H9 (cell line): ENCODE measurements around the gene CD1C. TPM values are rescaled to one million over a fixed set of nuclear protein-coding genes. Genes with fewer than 3 reads are reported as not detected.

Experiments
- DNase-seq: peaks from one replicate; pipeline ENCODE4 v3.0.0-alpha.2; 2017
- H2AFZ ChIP-seq: one replicate; pipeline ENCODE4 v1.6.1; 2013; ENCODE audit warnings: mild to moderate bottlenecking, low read length, control low read depth, moderate library complexity
- H2AK5ac ChIP-seq: 2 replicates; pipeline ENCODE4 v1.6.1; 2013; ENCODE audit warnings: low read length, control low read depth, mixed read lengths; ENCODE audit not compliant: insufficient read length
- H2BK120ac ChIP-seq: one replicate; pipeline ENCODE4 v1.6.1; 2013; ENCODE audit warnings: low read depth, mild to moderate bottlenecking, low read length, control low read depth, inconsistent platforms; ENCODE audit not compliant: poor library complexity, severe bottlenecking
- H2BK12ac ChIP-seq: 2 replicates; pipeline ENCODE4 v1.6.1; 2013; ENCODE audit warnings: low read length, control low read depth, mixed read lengths, low read depth; ENCODE audit not compliant: insufficient read length
- H2BK15ac ChIP-seq: 2 replicates; pipeline ENCODE4 v1.6.1; 2013; ENCODE audit warnings: low read depth, low read length, control low read depth
- H2BK20ac ChIP-seq: one replicate; pipeline ENCODE4 v1.6.1; 2013; ENCODE audit warnings: low read depth, mild to moderate bottlenecking, low read length, control low read depth, inconsistent platforms; ENCODE audit not compliant: poor library complexity, severe bottlenecking
- H2BK5ac ChIP-seq: 2 replicates; pipeline ENCODE4 v1.6.1; 2013; ENCODE audit warnings: low read length, control low read depth, mixed read lengths; ENCODE audit not compliant: insufficient read length
- H3K14ac ChIP-seq: 2 replicates; pipeline ENCODE4 v1.6.1; 2013; ENCODE audit warnings: low read length, control low read depth; ENCODE audit not compliant: insufficient read depth
- H3K18ac ChIP-seq: 2 replicates; pipeline ENCODE4 v1.6.1; 2013; ENCODE audit warnings: low read depth, mild to moderate bottlenecking, mixed read lengths, low read length, control low read depth; ENCODE audit not compliant: insufficient read length
- H3K23ac ChIP-seq: 2 replicates; pipeline ENCODE4 v1.6.1; 2013; ENCODE audit warnings: low read length, control low read depth, mixed read lengths, low read depth; ENCODE audit not compliant: insufficient read length
- H3K23me2 ChIP-seq: 2 replicates; pipeline ENCODE4 v1.6.1; 2013; ENCODE audit warnings: low read depth, mild to moderate bottlenecking, mixed read lengths, low read length, control low read depth; ENCODE audit not compliant: insufficient read length, poor library complexity, severe bottlenecking
- H3K27ac ChIP-seq: 2 replicates; pipeline ENCODE4 v1.5.1; 2013; ENCODE audit warnings: low read length, control low read depth, mixed read lengths, low read depth; ENCODE audit not compliant: insufficient read length
- H3K27me3 ChIP-seq: 2 replicates; pipeline ENCODE4 v1.6.1; 2013; ENCODE audit warnings: low read length, control low read depth, inconsistent platforms; ENCODE audit not compliant: insufficient read depth
- H3K4ac ChIP-seq: 2 replicates; pipeline ENCODE4 v1.6.1; 2013; ENCODE audit warnings: low read depth, mild to moderate bottlenecking, control low read depth, inconsistent platforms, low read length, moderate library complexity
- H3K4me1 ChIP-seq: 2 replicates; pipeline ENCODE4 v1.6.1; 2013; ENCODE audit warnings: low read length, control low read depth, inconsistent platforms; ENCODE audit not compliant: insufficient read depth
- H3K4me2 ChIP-seq: 2 replicates; pipeline ENCODE4 v1.6.1; 2013; ENCODE audit warnings: low read length, control low read depth, mixed read lengths; ENCODE audit not compliant: insufficient read length, insufficient read depth
- H3K56ac ChIP-seq: 2 replicates; pipeline ENCODE4 v1.6.1; 2013; ENCODE audit warnings: low read depth, mild to moderate bottlenecking, mixed read lengths, low read length, control low read depth; ENCODE audit not compliant: insufficient read length
- H3K79me1 ChIP-seq: 2 replicates; pipeline ENCODE4 v1.6.1; 2013; ENCODE audit warnings: low read depth, mild to moderate bottlenecking, moderate library complexity, low read length, control low read depth, inconsistent platforms; ENCODE audit not compliant: insufficient read depth, poor library complexity, severe bottlenecking
- H3K79me2 ChIP-seq: 2 replicates; pipeline ENCODE4 v1.6.1; 2013; ENCODE audit warnings: low read length, control low read depth, inconsistent platforms; ENCODE audit not compliant: insufficient read depth
- H3K9ac ChIP-seq: 2 replicates; pipeline ENCODE4 v1.6.1; 2013; ENCODE audit warnings: low read length, control low read depth, mixed read lengths; ENCODE audit not compliant: insufficient read length; ENCODE audit errors: extremely low read depth
- H3K9me3 ChIP-seq: one replicate; pipeline ENCODE4 v1.6.1; 2013; ENCODE audit warnings: low read depth, low read length, inconsistent platforms; ENCODE audit not compliant: control insufficient read depth
- H3T11ph ChIP-seq: one replicate; pipeline ENCODE4 v1.6.1; 2013; ENCODE audit warnings: mild to moderate bottlenecking, low read length, control low read depth, inconsistent platforms
- H4K20me1 ChIP-seq: one replicate; pipeline ENCODE4 v1.6.1; 2013; ENCODE audit not compliant: control insufficient read depth, insufficient read length, insufficient read depth
- H4K5ac ChIP-seq: 2 replicates; pipeline ENCODE4 v1.6.1; 2013; ENCODE audit warnings: low read depth, mild to moderate bottlenecking, mixed read lengths, low read length, control low read depth; ENCODE audit not compliant: insufficient read length
- H4K8ac ChIP-seq: replicated peaks from 2 replicates; pipeline ENCODE4 v1.6.1; 2013; ENCODE audit warnings: low read length, control low read depth, mixed read lengths, low read depth; ENCODE audit not compliant: insufficient read length
- H4K91ac ChIP-seq: 2 replicates; pipeline ENCODE4 v1.6.1; 2013; ENCODE audit warnings: low read depth, mild to moderate bottlenecking, moderate library complexity, mixed read lengths, low read length, control low read depth; ENCODE audit not compliant: insufficient read length
- H3K27ac Mint-ChIP-seq, 3 experiments: 2 replicates in 2 of 3; 3 replicates in 1 of 3; pipeline ENCODE4 v1.8.0; 2020 to 2021; ENCODE audit warnings: mixed read lengths in 3 of 3, mild to moderate bottlenecking in 1 of 3, moderate library complexity in 1 of 3
- H3K27me3 Mint-ChIP-seq: 2 replicates; pipeline ENCODE4 v1.8.0; 2021; ENCODE audit warnings: low read depth, mild to moderate bottlenecking, moderate library complexity, mixed read lengths
- H3K36me3 Mint-ChIP-seq, 3 experiments: 2 replicates in 2 of 3; 3 replicates in 1 of 3; pipeline ENCODE4 v1.8.0; 2020 to 2021; ENCODE audit warnings: low read depth in 3 of 3, mixed read lengths in 3 of 3; ENCODE audit not compliant: insufficient read depth in 1 of 3
- H3K4me1 Mint-ChIP-seq, 2 experiments: 2 replicates each; pipeline ENCODE4 v1.8.0; 2020; ENCODE audit warnings: mixed read lengths in 2 of 2
- H3K4me3 Mint-ChIP-seq, 2 experiments: 2 replicates in 1 of 2; 3 replicates in 1 of 2; pipeline ENCODE4 v1.8.0; 2020 to 2021; ENCODE audit warnings: mild to moderate bottlenecking in 2 of 2, mixed read lengths in 2 of 2, moderate library complexity in 1 of 2
- H3K9me3 Mint-ChIP-seq, 2 experiments: 2 replicates in 1 of 2; 3 replicates in 1 of 2; pipeline ENCODE4 v1.8.0; 2020; ENCODE audit warnings: mild to moderate bottlenecking in 2 of 2, mixed read lengths in 2 of 2, moderate library complexity in 1 of 2
- whole genome bisulfite sequencing: extraction: QIAGEN DNeasy Blood & Tissue Kit; methylation state at CpG from one replicate; pipeline ENCODE4 v1.1.7; 2013; ENCODE audit warnings: missing lambda C conversion rate, low lambda C conversion rate, mixed read lengths; ENCODE audit not compliant: insufficient read length; ENCODE audit errors: extremely low coverage; 5-methylcytosine and 5-hydroxymethylcytosine counted together
- total RNA-seq: library from RNA; stranded (reverse); gene quantifications from 2 replicates; pipeline ENCODE4 v1.2.1, GENCODE V29; 2021
- TF ChIP-seq, protein P1 (sequence below): fragments of 200-600 bp; sonication (generic); conservative IDR thresholded peaks from 3 replicates; pipeline ENCODE4 v1.8.0; 2021; ENCODE audit warnings: antibody characterized with exemption, mild to moderate bottlenecking

Gene CD1C
- total RNA-seq, 1 experiment from 2014 or later, result not detected

- no peaks in the 10 kb centered on the region for H3K27me3 ChIP-seq
- no peak overlapping the region for H2BK15ac ChIP-seq
- H3K4me1 ChIP-seq, result no peaks in the 10 kb centered on the region
- no peak overlapping the region for H3K56ac ChIP-seq
- no peak overlapping the region for H2AK5ac ChIP-seq
- H4K5ac ChIP-seq, result no peak overlapping the region
- H3K4me2 ChIP-seq, result no peak overlapping the region
- WGBS, result no CpG with 5 or more reads among the region's 4 CpGs
- H3K23ac ChIP-seq, result no peak overlapping the region
- no peak overlapping the region for H2BK5ac ChIP-seq
- H3K9me3 Mint-ChIP-seq, result peaks cover 8 to 11% of the 10 kb centered on the region in 2 experiments
- no peak for DNase-seq
- no peak overlapping the region for H2BK12ac ChIP-seq
- no peaks in the 10 kb centered on the region; the same call in 1 of the 2 replicates for H3K27me3 Mint-ChIP-seq
- no peak overlapping the region for H2BK20ac ChIP-seq
- no peak overlapping the region for H2AFZ ChIP-seq
- H3K27ac Mint-ChIP-seq, result no peak overlapping the region; a peak in 1 of 7 replicates
- no peak overlapping the region for H3K4ac ChIP-seq
- TF ChIP-seq, protein P1, sequence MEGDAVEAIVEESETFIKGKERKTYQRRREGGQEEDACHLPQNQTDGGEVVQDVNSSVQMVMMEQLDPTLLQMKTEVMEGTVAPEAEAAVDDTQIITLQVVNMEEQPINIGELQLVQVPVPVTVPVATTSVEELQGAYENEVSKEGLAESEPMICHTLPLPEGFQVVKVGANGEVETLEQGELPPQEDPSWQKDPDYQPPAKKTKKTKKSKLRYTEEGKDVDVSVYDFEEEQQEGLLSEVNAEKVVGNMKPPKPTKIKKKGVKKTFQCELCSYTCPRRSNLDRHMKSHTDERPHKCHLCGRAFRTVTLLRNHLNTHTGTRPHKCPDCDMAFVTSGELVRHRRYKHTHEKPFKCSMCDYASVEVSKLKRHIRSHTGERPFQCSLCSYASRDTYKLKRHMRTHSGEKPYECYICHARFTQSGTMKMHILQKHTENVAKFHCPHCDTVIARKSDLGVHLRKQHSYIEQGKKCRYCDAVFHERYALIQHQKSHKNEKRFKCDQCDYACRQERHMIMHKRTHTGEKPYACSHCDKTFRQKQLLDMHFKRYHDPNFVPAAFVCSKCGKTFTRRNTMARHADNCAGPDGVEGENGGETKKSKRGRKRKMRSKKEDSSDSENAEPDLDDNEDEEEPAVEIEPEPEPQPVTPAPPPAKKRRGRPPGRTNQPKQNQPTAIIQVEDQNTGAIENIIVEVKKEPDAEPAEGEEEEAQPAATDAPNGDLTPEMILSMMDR, result no peak
- H4K91ac ChIP-seq, result no peak overlapping the region
- H3K27ac ChIP-seq, result no peak overlapping the region
- H3K79me1 ChIP-seq, result no peaks in the 10 kb centered on the region
- no peak overlapping the region for H3K9ac ChIP-seq
- no peaks in the 10 kb centered on the region for H3K9me3 ChIP-seq
- H3K4me3 Mint-ChIP-seq, result no peak overlapping the region
- H3K14ac ChIP-seq, result no peak overlapping the region
- no peak overlapping the region for H3K18ac ChIP-seq
- no peaks in the 10 kb centered on the region for H3K23me2 ChIP-seq
- no peak overlapping the region for H2BK120ac ChIP-seq
- peaks cover 5 to 6% of the 10 kb centered on the region in 2 experiments; a peak in 3 of 4 replicates for H3K4me1 Mint-ChIP-seq
- H3K79me2 ChIP-seq, result no peaks in the 10 kb centered on the region
- H3T11ph ChIP-seq, result no peak overlapping the region
- no peaks in the 10 kb centered on the region for H4K20me1 ChIP-seq
- H3K36me3 Mint-ChIP-seq, result peaks cover 0 to 10% (median 2%) of the 10 kb centered on the region in 3 experiments; a peak in 4 of 7 replicates
- H4K8ac ChIP-seq, result no peak overlapping the region
These were observed 3.2 kb upstream of the CD1C start for GRCh38 chr1:158286487-158286886.
